A549 (cell line): Measurements from ENCODE around the gene ANKRD6.

Source experiments
- BHLHE40 ChIP-seq: IDR thresholded peaks from 2 replicates; pipeline ENCODE4 v1.6.1; 2012; ENCODE audit warnings: low read depth, low read length, inconsistent platforms
- CBX8 ChIP-seq: fragments of 200-600 bp; sonication (generic); IDR thresholded peaks from 2 replicates; pipeline ENCODE4 v1.6.1; 2016
- CHD4 ChIP-seq: fragments of 200-600 bp; sonication (generic); IDR thresholded peaks from 2 replicates; pipeline ENCODE4 v1.6.1; 2016; ENCODE audit warnings: antibody characterized with exemption, mild to moderate bottlenecking, borderline replicate concordance
- CTCF ChIP-seq: fragments of >200 bp; sonication (Bioruptor Twin); formaldehyde crosslinking; IDR thresholded peaks from 3 replicates; pipeline ENCODE4 v1.5.1; 2016
- ELK1 ChIP-seq: fragments of 150-350 bp; IDR thresholded peaks from 2 replicates; pipeline ENCODE4 v1.6.1; 2014; ENCODE audit warnings: low read depth, mild to moderate bottlenecking, low read length
- EP300 ChIP-seq, 2 experiments: fragments of >200 bp; sonication (Bioruptor Twin); formaldehyde crosslinking; IDR thresholded peaks; 2 replicates in 1 of 2; 3 replicates in 1 of 2; pipeline ENCODE4 v1.6.1; 2016 to 2017
- HDAC2 ChIP-seq: fragments of 200-600 bp; sonication (generic); IDR thresholded peaks from 2 replicates; pipeline ENCODE4 v1.6.1; 2016
- KDM1A ChIP-seq: fragments of 200-600 bp; sonication (generic); IDR thresholded peaks from 2 replicates; pipeline ENCODE4 v1.6.1; 2016; ENCODE audit warnings: low read depth, mild to moderate bottlenecking
- NFE2L2 ChIP-seq: fragments of 150-350 bp; conservative IDR thresholded peaks from 2 replicates; pipeline ENCODE4 v1.6.1; 2014; ENCODE audit warnings: low read length
- POLR2A ChIP-seq: IDR thresholded peaks from 2 replicates; pipeline ENCODE4 v1.6.1; 2012; ENCODE audit warnings: mild to moderate bottlenecking, low read length
- RNF2 ChIP-seq: fragments of 200-600 bp; sonication (generic); IDR thresholded peaks from 2 replicates; pipeline ENCODE4 v1.6.1; 2016; ENCODE audit warnings: low read depth, mild to moderate bottlenecking, antibody characterized with exemption, moderate library complexity, borderline replicate concordance

- TF ChIP-seq CTCF = no peak
- no peak for TF ChIP-seq NFE2L2
- no peak for TF ChIP-seq POLR2A
- TF ChIP-seq HDAC2 = no peak
- TF ChIP-seq ELK1 = no peak
- TF ChIP-seq CHD4 = no peak
- no peak for TF ChIP-seq BHLHE40
- no peak for TF ChIP-seq EP300 (IDR thresholded peaks at IDR 0.05)
- TF ChIP-seq RNF2 = no peak
- TF ChIP-seq CBX8 = no peak
- TF ChIP-seq KDM1A = no peak
These were observed 134.9 kb downstream of the ANKRD6 start for GRCh38 chr6:89567630-89568390.
